Ascending aorta (tissue), 2 donors: Measurements from ENCODE around the gene INPP5J. TPM values are rescaled to one million over a fixed set of nuclear protein-coding genes. Genes with fewer than 3 reads are reported as not detected.
"Not testable (repeated sequence)": the region's sequence is repeated elsewhere in the genome, so short reads cannot be mapped to it uniquely, and the experiment has no call there.

Source experiments
- DNase-seq, 2 donors: peaks; one replicate each; pipeline ENCODE4 v3.0.0-alpha.2; 2019; ENCODE audit warnings: low spot score in 2 of 2
- H3K27ac ChIP-seq, 2 donors: fragments of 200-600 bp; sonication (generic); one replicate each; pipeline ENCODE4 v1.5.1; 2016 to 2017; ENCODE audit warnings: mild to moderate bottlenecking in 1 of 2
- H3K27me3 ChIP-seq: fragments of 200-600 bp; sonication (generic); one replicate; pipeline ENCODE4 v1.5.1; 2017
- H3K36me3 ChIP-seq, 2 donors: fragments of 200-600 bp; sonication (generic); one replicate each; pipeline ENCODE4 v1.5.1; 2016
- H3K4me1 ChIP-seq, 2 donors: fragments of 200-600 bp; sonication (generic); one replicate each; pipeline ENCODE4 v1.5.1; 2016 to 2017; ENCODE audit warnings: mild to moderate bottlenecking in 1 of 2
- H3K4me3 ChIP-seq, 2 donors: fragments of 200-600 bp; sonication (generic); one replicate each; pipeline ENCODE4 v1.5.1; 2016 to 2017; ENCODE audit warnings: mild to moderate bottlenecking in 1 of 2
- H3K9me3 ChIP-seq, 2 donors: fragments of 200-600 bp; sonication (generic); one replicate each; pipeline ENCODE4 v1.5.1; 2016
- intact Hi-C: fragments of 100-400 bp; cut with DNase I; formaldehyde crosslinking; loops from one replicate; pipeline ENCODE4 v1.15.1; 2023
- total RNA-seq: library from RNA; depleted of rRNA; stranded (reverse); fragments of >200 nt; gene quantifications from one replicate; pipeline ENCODE4 v1.1.0, GENCODE V29; 2016
- TF ChIP-seq, protein P1 (sequence below), 3 experiments: fragments of 200-600 bp in 2 of 3; fragments of 450-650 bp in 1 of 3; sonication (generic) in 2 of 3; IDR thresholded peaks; one replicate each; pipeline ENCODE4 v1.5.1; 2016 to 2019; ENCODE audit warnings: antibody characterized with exemption in 3 of 3, mild to moderate bottlenecking in 1 of 3, moderate library complexity in 1 of 3

INPP5J gene
- total RNA-seq, 1 donor from 2014 or later = 1.3 TPM

- no peak for DNase-seq
- intact Hi-C loops = no loop called here
- TF ChIP-seq, protein P1, sequence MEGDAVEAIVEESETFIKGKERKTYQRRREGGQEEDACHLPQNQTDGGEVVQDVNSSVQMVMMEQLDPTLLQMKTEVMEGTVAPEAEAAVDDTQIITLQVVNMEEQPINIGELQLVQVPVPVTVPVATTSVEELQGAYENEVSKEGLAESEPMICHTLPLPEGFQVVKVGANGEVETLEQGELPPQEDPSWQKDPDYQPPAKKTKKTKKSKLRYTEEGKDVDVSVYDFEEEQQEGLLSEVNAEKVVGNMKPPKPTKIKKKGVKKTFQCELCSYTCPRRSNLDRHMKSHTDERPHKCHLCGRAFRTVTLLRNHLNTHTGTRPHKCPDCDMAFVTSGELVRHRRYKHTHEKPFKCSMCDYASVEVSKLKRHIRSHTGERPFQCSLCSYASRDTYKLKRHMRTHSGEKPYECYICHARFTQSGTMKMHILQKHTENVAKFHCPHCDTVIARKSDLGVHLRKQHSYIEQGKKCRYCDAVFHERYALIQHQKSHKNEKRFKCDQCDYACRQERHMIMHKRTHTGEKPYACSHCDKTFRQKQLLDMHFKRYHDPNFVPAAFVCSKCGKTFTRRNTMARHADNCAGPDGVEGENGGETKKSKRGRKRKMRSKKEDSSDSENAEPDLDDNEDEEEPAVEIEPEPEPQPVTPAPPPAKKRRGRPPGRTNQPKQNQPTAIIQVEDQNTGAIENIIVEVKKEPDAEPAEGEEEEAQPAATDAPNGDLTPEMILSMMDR (IDR thresholded peaks at IDR 0.05) = no peak
Observed at GRCh38 chr22:31170971-31171370, 48.2 kb downstream of the INPP5J start.

GRCh38 chr22:31171734-31172133 is 49.0 kb downstream of the INPP5J start:
- H3K4me3 ChIP-seq, H3K36me3 ChIP-seq, H3K27me3 ChIP-seq, H3K9me3 ChIP-seq, DNase-seq, intact Hi-C loops: not testable (repeated sequence)
- Histone ChIP-seq H3K4me1 (peaks cover 0 to 53% of the 10 kb centered on the region in 2 donors), H3K27ac (peak overlapping the region; percentile 35 to 43)

More at GRCh38 chr22:31170971-31171370, 48.2 kb downstream of the INPP5J start:
- Histone ChIP-seq H3K36me3 (peaks cover 7 to 14% of the 10 kb centered on the region in 2 donors), H3K27ac (peak overlapping the region; percentile 35 to 53), H3K4me1 (peaks cover 0 to 47% of the 10 kb centered on the region in 2 donors), H3K4me3 (no peak overlapping the region), H3K9me3 (no peaks in the 10 kb centered on the region), H3K27me3 (no peaks in the 10 kb centered on the region)

DNA sequence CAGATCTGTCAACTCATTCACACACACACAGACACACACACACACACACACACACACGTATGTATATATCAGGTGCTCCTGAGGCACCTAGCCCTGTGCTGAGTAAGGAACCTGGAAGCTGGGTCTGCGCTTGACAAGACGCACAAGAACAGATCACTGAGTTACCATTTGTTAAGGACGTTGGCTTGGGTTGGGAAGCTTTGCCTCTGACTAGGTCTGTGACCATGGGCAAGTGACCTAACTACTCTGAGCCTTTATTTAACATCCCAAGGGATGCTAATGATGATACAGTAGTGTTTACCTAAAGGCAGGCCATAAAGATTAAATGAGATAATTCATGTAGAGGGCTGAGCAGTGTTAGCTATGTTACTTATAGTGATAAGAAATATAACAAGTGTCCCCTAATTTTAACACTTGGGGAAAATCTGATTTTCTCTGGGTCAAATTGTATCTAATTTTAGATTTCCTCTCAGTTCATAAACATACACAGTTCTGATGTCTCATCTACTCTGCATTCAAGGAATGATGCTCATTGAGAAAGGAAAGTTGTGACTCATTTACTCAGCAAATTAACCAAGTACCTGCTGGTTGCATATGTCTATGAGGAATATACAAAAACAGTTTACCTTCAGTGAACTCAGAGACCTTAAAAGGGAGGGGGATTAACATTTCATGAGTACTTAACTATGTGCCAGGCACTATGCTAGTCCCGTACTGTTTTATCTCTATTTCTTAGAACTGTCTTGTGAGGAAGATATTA is 50.8 kb downstream of the INPP5J start:
- intact Hi-C loops = loop anchor here (1.0 kb wide), 1 partner anchor 11 kb away; no protein-coding TSS in a partner anchor
- TF ChIP-seq, protein P1 (IDR thresholded peaks at IDR 0.05) = no peak

GRCh38 chr22:31176923-31177322 is 54.2 kb downstream of the INPP5J start:
- Histone ChIP-seq H3K4me3 (no peak overlapping the region), H3K27me3 (no peaks in the 10 kb centered on the region), H3K4me1 (peaks cover 5 to 44% of the 10 kb centered on the region in 2 donors), H3K36me3 (peaks cover 4 to 14% of the 10 kb centered on the region in 2 donors), H3K27ac (peak overlapping the region; percentile 76 to 77), H3K9me3 (no peaks in the 10 kb centered on the region)
- intact Hi-C loops = loop anchor here (1.0 kb wide), 1 partner anchor 17 kb away; the partner anchor contains the start of gene RNF185
- DNase-seq = no peak
- TF ChIP-seq, protein P1 (IDR thresholded peaks at IDR 0.05) = no peak

More for the DNA sequence above, 50.8 kb downstream of the INPP5J start:
- Histone ChIP-seq H3K36me3 (peaks cover 3 to 8% of the 10 kb centered on the region in 2 donors), H3K4me1 (peaks cover 5 to 61% of the 10 kb centered on the region in 2 donors), H3K4me3 (no peak overlapping the region), H3K9me3 (no peaks in the 10 kb centered on the region), H3K27me3 (no peaks in the 10 kb centered on the region), H3K27ac (peak overlapping the region; percentile 61 to 69)
- DNase-seq = peak in 1 of 2 donors; percentile 71

- H3K9me3 ChIP-seq = no peaks in the 10 kb centered on the region
- intact Hi-C loops = loop anchor here (1.0 kb wide), 1 partner anchor 17 kb away; the partner anchor contains the start of gene RNF185
- peak; percentile 29 to 90 for DNase-seq
- H3K27me3 ChIP-seq = no peaks in the 10 kb centered on the region
- peaks cover 11 to 21% of the 10 kb centered on the region in 2 donors for H3K36me3 ChIP-seq
- H3K27ac ChIP-seq = peak overlapping the region; percentile 76 to 77
- peaks cover 5 to 38% of the 10 kb centered on the region in 2 donors for H3K4me1 ChIP-seq
- no peak overlapping the region for H3K4me3 ChIP-seq
- TF ChIP-seq, protein P1 (IDR thresholded peaks at IDR 0.05) = peak in 2 of 3 experiments; percentile 1 to 13
Observed at GRCh38 chr22:31177420-31178162, 54.8 kb downstream of the INPP5J start.
